Right renal pelvis (tissue), 4 donors: ENCODE data around the gene HES4. TPM values are rescaled to one million over a fixed set of nuclear protein-coding genes. Genes with fewer than 3 reads are reported as not detected.
A peak's percentile ranks its signal among the peaks of the same experiment; 100 is the strongest.

ENCODE experiments used
- DNase-seq, 4 donors: peaks; one replicate each; pipeline ENCODE4 v3.0.0-alpha.2; 2013; ENCODE audit warnings: low read depth in 4 of 4, low spot score in 3 of 4, missing footprints in 1 of 4
- polyA plus RNA-seq, 4 donors: library from polyadenylated mRNA; unstranded; fragments of 120-200 nt; gene quantifications; one replicate each; pipeline ENCODE4 v1.2.1, GENCODE V29; 2013; ENCODE audit not compliant: insufficient read length in 4 of 4

HES4 gene
- polyA plus RNA-seq, 4 donors = 16.7 to 56.7 (median 20.2) TPM

GRCh38 chr1:969260-969855 is 30.5 kb downstream of the HES4 start:
- DNase-seq = no peak

DNA sequence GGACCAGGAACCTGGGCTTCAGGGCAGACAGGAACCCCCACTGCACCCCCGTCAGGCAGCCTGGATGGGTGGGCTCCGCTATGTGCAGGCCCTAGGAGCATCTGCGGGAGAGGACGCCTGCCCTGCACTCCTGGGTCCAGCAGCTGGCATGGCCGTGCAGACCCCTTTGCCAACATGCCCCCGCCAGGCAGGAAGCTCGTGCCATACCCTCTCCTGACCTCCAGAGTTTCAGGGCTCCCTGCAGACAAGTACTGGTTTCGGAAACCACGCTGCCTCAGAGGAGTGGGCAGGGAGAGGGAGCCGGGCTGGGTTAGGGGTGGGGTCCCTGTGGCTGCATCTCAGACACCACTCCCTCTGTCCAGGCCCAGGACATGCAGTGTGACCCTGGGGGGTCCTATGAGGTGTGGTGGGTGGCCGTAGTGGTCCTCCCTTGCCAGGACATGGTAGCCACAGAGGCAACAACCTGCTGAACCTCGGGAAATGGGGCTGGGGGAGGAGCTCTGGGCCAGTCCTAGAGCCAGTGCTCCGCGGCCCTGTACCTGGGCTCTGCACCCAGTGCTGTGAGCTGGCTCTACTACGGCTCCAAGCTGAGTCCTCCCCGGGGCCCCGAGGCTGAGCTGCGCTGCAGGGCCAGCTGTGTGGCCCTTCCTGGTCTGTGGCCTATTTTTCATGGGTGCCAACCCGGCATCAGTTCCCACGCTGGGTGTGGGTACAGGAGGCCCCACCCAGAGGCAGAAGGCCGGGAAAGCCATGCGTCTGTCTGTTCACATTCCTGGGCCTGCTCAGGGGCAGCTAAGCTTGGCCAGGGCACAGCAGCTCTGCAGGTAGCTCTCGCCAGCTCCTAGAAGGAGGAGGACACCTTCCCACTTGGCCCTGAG is 32.2 kb downstream of the HES4 start:
- no peak for DNase-seq

GRCh38 chr1:966704-967300 is 33.1 kb downstream of the HES4 start:
- no peak for DNase-seq

DNA sequence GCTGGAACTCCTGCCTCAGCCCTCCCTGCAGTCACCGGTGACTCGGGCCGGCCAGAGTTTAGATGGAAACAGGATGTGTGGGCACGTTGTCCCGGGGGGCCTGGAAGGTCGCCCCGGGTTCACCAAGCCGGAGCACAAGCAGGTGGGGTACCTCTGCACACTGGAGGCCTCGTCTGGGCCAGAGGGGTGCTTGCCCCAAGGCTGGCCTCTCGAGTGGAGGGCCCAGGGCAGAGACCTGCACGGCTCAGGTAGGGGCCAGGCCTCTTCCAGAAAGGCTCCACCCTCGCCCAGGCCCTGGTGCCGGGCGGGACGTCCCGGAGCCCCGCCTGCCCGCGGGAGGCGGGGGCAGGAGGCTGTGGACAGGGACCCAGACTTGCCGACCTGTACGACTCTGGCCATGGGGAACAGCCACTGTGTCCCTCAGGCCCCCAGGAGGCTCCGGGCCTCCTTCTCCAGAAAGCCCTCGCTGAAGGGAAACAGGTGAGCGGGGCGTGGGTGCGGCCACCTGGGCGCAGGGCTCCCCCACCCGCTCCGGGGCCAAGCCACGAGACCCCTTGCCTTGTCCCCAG is 33.7 kb downstream of the HES4 start, which contains the start of gene PLEKHN1:
TSS of gene PLEKHN1 (plus strand) at position 348 of the 569 bp plus-strand sequence. CDS start at position 398, 50 bp downstream.
- DNase-seq = no peak

DNA sequence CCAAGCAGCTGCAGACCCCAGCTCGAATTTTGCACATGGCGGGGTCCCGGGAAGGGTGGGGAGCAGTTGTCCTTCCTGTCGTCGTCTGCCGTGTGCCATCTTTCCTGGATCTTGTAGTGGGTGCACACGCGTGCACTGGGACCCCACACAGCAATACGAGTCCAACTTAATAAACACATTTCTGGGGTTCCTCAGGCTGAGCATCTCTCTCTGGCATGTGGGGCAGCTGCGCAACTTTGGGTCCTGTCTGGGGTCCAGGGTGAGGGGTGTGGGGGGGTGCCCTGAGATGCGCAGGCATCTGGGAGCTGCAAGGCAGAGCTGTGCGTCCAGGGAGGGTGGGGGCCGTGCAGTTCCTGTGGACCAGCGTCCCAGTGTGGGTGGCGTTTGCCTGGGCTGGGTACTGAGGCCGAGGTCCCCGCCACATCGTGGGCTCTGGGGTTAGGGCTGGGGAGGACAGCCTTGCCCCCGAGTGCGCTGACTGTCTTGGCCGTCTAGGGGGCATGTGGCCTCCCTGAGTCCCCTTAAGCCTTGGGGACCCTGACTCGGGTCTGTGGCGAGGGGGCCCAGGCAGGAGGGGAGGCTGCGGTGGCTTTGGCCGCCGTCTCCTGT is 34.3 kb downstream of the HES4 start:
- no peak for DNase-seq

GRCh38 chr1:964691-965525 is 35.0 kb downstream of the HES4 start:
- DNase-seq = no peak

GRCh38 chr1:963746-964525 is 36.0 kb downstream of the HES4 start:
- DNase-seq = no peak

GRCh38 chr1:963301-963651 is 36.6 kb downstream of the HES4 start:
- no peak for DNase-seq

GRCh38 chr1:962381-963300 is 37.3 kb downstream of the HES4 start:
- DNase-seq = no peak

DNA sequence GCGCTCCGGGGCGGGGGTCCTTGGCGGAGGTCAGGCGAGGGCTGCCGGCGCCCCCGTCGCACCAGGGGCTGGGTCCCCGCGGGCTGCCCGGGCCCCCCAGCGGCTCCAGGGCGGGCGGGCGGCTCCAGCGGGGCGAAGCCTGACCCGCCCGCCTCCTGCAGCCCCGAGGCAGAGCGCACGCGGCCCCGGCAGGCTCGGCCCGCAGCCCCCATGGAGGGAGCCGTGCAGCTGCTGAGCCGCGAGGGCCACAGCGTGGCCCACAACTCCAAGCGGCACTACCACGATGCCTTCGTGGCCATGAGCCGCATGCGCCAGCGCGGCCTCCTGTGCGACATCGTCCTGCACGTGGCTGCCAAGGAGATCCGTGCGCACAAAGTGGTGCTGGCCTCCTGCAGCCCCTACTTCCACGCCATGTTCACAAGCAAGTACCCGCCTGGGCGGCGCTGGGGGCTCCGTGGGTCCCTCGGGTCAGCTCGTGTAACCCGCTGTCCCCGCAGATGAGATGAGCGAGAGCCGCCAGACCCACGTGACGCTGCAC is 38.7 kb downstream of the HES4 start:
- no peak for DNase-seq

- DNase-seq = no peak
These were observed 39.4 kb downstream of the HES4 start, which contains the start of gene KLHL17 for GRCh38 chr1:960363-961131. KLHL17 (plus strand) TSS chr1:960584; CDS start chr1:960694, 110 bp downstream.

DNA sequence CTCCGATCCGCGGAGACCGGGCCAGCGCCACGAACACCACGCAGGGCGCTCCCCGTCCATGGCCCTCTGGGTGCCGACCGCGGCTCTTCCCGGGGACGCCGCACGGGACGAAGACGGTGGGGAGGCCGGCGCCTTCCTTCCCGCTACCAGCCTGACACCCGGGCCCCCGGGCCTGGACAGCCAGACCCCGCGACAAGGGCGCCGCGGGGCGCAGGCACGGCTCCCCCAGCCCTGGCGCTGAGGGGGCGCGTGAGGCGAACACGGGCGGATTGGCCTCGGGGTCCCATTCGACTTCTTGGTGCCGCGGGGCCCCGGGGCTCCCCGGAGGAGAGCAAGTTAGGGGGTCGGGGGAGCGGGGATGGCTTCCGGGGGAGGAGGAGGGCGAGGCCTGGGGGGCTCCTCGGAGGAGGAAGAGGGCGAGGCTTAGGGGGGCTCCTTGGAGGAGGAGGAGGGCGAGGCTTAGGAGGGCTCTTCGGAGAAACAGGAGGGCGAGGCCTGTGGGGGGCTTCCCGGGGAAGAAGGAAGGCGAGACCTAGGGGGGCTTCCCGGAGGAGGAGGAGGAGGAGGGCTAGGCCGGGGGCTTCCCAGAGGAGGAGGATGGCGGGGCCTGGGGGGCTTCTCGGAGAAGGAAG is 40.0 kb downstream of the HES4 start:
- no peak for DNase-seq

GRCh38 chr1:958823-959730 is 40.8 kb downstream of the HES4 start, which contains the start of gene NOC2L:
NOC2L (minus strand) TSS chr1:959256; CDS start chr1:959240, 16 bp downstream.
- peak in 3 of 4 donors; percentile 74 to 78 (median 77) for DNase-seq

- DNase-seq = no peak
These were observed 43.3 kb downstream of the HES4 start for GRCh38 chr1:956636-957035.

DNA sequence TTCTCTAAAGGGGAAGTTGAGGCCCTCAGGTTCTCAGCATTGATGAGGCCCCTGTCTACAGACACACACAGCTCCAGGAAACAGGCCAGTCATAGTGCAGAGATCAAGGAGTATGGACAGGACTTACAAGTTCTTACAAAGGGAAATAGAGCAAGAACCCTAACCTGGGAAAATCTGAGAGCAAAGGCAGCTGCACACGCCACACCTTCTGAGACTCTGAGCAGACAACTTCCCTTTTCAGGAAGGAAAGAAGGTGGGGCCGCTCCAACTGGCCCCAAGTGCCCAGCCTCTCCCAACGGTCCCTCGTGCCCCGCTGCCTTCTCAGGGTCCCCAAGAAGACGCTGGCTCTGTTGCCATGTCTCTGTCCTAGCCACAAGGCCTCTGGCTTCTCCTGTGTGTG is 44.4 kb downstream of the HES4 start:
- no peak for DNase-seq
